Activated gamma-delta T cell (primary cell): ENCODE results near the gene PXN.
A peak's percentile ranks its signal among the peaks of the same experiment; 100 is the strongest.
"Not testable (repeated sequence)": the region's sequence is repeated elsewhere in the genome, so short reads cannot be mapped to it uniquely, and the experiment has no call there.

Experiments used
- DNase-seq: peaks from one replicate; lab custom pipeline; 2025; lab: John Stamatoyannopoulos, UW

The PXN gene

DNA sequence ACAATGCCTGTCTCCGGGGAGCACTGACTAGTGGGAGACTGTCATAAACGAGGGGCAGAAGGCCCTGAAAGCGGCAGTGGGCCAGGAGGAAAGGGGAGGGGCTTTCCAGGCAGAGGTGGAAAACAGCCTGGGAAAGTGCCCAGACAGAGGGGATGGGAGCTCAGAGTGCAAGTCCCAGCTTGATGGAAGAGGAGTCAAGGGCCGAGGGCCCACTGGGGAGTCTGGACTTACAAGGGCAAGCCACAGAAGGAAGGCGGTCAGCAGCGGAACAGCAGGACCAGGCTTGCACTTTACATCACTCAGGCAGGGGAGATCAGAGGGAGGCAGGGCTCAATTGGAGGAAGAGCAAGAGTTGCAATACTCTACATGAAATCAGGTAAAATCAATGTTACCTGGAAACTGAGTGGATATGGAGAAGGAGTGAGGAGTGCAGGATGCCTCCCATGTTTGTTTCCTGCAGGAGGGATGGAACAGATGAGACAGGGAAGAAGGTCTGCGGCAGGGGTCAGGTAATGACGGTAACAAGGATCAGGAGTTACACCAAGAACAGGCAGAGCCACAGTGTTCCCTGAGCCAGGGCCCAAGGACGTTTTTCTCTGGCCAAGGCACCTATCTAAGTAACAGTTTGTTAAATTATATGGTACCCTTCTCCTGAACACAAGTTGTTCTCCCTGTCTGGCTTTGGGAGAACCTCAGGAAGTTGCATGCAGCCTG, 23.8 kb downstream of the PXN start:
- no peak for DNase-seq

DNA sequence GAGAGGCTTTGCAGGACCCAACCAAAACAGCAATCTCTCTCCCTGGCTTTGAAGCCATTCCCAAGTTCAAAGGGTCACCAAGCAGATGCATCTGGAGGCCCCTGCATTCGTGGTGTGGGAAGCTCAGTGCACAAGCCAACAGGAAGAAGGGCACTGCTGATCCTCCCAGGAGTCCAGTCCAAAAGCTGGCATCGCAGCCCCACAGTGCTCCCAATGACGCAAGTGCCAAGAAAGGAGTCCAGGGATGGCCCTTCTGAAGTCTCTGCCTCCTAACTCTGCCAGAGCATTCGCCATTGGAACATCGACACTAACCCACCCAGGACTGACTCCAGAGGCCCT, 25.1 kb downstream of the PXN start:
- no peak for DNase-seq

DNA sequence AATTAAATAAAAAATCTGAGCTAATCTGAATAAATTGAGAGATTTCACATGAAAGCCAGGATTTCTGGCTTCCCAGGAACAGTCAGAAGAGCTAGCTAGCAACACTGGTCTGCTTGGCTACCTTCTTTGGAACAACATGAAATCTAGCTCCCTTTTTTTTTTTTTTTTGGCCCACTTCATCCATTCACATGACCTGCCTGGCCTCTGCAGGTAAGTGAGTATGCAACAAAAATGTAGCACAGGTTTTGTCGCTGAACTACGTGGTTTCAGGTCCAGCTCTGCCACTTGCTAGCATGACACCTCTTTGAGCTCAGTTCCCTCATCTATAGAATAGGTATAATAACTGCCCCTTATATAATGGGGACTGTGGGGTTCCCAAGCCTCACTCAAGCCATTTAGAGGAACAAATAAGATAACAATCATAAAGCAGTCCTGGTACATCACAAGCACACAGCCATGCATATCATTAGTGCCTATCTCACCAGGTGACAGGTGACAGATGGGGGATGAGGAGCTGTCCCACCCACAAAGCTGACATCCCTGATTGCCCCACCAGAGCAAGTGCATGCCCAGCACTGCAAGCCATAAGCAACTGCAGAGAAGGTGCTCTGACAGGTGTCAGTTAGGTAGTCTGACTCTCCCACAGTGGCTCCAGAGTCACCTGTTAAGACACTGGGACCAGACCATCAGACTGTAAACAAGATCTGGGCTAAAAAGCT, 25.6 kb downstream of the PXN start:
- DNase-seq: no peak

DNA sequence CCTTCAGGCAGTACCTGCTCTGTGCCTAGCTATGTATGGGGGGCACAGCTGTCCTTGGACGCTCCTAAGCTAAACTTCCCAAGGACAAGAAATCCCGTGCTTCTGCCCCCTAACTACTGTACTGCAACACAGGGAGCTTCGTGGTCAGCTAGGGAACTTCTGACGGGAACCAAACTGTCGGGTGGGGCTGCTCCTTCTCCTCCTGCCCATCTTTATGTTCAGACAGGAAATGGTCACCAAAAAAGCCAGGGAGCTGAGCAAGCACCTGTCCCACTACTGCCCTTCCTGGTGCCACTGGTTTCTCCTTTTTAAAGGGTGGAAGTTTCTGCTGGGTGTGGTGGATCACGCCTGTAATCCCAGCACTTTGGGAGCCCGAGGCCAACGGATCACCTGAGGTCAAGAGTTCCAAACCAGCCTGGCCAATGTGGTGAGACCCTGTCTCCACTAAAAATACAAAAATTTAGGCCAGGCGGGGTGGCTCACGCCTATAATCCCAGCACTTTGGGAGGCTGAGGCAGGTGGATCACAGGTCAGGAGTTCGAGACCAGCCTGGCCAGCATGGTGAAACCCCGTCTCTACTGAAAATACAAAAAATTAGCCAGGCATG, 26.6 kb downstream of the PXN start:
- no peak for DNase-seq

DNA sequence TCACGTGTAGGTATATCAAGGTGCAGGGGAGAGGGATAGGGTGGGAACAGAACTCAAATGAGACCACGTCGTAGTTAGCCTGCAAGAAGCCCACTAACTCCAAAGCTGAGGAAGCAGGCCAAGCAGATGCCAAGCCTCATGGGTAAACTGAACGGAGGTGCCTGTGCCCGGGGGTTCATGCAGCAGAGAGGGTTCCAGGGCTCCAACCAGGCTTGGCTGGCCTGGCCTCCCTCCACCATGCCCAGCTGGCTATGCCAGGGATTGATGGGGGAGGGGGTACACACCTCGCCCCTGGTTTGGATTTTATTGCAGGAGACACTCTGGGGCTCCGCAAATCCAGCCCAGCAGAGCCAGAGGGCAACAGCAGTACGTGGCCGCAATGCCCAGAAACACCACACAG, 27.3 kb downstream of the PXN start:
- DNase-seq: no peak

DNA sequence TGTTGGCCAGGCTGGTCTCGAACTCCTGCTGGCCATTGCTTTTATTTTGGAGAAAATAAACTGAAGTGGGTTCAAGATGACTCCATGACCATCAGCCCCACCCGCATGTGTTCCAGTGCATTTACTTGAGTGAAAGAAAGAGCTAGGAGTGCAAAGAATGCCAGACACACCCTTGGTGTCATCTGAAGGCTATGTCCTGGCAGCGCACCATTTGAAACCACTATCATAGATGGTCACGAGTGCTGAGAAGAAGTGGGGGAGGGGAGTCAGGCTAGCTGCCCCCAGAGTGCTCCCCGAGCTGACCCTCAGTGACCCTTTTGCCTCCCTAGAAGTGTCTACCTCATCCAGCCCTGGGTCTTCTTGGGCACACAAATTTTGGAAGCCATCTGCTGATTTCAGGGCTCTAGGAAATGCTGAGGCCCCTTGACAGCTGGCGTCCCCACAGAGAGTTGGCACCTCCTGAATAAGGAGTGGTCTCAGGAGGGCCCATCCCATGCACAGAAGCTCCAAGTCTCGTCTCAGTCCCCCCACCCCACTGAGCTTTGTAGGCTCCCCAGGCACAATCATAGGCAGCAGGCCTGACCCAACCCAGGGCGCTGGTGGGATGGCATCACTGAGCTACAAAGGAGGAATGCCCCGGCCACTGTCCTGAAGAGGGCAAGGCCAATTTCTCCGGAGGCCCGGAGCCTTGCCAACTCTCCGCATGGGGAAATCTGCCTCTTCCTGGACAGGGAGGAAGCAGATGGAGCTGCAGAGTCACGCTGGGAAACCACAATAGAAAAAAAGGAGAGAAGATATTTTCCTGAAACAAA, 28.0 kb downstream of the PXN start:
- no peak for DNase-seq

DNA sequence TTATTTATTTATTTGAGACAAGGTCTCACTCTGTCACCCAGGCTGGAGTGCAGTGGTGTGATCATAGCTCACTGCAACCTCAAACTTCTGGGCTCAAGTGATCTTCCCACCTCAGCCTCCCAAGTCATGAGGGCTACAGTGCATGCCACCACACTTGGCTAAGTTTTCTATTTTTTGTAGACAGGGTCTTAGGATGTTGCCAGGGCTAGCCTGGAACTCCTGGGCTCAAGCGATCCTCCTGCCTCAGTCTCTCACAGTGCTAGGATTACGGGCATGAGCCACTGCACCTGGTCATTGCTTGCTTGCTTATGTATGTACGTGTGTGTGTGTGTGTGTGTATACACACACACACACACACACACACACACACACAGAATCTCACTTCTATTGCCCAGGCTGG, 28.7 kb downstream of the PXN start:
- not testable (repeated sequence) for DNase-seq

DNA sequence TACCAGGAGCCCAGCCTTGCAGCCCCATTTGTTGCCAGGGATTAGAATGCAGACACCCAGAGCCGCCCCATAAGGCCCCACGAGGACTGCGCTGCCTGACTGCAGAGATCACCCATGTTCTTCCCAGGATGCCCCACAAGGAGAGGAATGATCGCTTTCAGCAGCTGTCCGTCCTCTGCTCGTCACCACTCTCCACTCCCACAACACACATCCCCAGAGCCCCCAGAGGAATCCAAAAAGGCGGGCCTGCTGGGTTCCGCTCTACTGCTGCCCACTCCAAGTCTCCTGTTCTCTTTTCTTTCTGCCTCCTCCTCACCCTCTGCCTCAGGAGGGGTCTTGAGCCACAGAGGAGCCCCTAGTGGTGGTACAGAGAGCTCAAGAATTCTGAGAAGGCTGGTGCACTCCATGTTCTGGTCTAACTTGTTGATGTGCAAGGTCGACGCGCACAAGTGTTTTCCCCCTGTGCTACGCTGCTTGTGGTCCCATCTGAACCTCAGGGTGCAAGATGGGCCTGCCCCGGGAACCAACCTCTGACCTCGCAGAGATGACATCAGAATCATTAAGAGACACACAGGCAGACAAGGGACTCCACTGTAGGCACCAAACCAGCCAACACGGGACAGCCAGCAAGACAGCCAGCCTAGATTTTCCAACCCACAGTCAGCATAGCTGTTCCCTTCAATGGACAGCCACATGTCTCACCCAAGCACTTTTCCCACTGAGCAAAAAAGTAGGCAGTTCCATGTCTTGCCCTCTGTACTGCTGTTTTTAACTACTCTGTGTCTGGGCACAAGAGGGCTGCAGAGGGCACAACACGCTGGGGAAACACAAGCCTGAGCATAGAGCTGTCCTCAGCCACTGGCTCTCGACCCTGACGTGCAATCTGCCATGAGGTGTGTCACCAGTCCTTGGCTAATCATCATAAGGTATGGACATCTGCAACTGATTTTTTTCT, 29.9 kb downstream of the PXN start:
- no peak for DNase-seq

DNA sequence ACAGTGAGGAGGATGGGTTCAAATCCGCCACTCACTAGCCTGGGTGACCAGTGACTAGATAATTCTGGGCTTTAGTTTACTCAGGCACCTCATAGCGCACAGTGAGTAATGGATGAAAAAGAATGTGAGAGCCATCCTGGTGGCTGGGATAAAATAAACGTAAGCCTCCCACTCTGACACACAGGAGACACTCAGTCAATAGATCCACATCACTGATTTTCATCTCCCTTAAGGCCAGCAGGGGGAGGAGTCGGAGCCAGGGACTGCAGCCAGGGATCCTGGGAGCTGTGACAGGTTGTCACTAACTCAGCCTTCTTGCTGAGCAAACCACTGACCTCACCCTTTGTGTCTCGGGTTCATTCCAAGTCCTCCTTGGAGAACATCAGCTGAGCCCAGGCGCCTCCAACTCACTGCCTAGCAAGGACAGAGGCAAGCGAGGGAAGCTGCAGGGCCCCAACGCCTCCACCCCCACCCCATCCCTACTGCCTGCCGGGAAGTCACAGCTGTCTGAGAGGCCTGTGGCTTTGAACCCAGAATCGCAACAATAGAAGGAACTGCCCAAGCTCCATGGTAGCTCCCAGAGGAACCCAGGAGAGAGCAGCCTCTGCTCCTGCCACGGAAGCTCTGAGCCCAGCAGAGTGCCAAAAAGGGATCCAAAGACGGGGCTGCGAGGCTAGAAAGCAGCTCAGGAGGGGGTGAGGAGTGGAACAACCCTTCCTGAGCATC, 30.7 kb downstream of the PXN start:
- no peak for DNase-seq

DNA sequence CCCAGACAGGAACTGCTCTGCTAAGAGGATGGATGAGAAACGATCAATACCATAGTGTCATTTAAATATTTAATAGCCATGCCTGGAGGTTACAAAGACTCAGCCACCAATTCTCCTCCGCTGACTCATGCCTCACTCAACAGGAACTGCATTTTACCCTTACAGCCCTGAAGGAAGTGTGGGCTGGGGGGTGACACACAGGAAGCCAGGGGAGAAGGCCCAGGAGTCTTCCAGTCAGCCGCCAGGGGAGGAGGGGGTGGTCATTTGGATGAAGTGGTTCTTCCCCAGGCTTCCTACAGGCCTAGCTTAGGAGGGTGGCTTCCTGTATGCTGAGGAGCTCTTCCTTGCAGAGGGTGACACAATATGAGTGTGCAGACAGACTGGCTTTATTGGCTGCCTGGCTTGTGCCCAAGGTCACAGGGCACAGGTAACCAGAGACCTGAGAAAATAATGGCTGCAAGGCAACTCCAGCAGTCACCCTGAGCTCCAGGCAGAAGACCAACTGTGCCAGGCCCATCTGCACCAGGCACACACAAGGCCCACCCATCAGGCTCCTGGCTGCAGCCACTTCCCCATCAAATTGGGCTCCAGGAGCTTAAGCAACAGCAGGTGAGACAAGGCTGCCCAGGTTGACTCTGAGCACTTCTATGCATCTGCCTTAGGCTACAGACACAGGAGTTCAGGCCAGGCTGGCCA, 34.1 kb downstream of the PXN start:
- no peak for DNase-seq

DNA sequence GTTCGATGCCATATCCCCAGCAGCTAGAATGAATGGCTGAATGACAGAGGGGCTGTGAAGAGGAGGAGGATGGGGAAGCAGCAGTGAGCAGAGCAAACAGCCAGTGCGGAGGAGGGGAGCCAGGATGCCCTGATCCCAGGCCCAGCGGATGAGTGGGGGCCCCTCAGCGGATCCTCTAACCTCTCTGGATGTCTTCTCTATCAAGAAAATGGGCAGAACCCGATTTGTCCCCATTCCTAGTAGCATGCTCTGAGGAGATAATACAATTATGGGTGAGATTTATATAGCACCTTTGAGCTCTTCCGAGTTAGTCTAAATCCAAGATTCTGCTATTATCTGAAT, 34.6 kb downstream of the PXN start:
- DNase-seq: no peak

DNA sequence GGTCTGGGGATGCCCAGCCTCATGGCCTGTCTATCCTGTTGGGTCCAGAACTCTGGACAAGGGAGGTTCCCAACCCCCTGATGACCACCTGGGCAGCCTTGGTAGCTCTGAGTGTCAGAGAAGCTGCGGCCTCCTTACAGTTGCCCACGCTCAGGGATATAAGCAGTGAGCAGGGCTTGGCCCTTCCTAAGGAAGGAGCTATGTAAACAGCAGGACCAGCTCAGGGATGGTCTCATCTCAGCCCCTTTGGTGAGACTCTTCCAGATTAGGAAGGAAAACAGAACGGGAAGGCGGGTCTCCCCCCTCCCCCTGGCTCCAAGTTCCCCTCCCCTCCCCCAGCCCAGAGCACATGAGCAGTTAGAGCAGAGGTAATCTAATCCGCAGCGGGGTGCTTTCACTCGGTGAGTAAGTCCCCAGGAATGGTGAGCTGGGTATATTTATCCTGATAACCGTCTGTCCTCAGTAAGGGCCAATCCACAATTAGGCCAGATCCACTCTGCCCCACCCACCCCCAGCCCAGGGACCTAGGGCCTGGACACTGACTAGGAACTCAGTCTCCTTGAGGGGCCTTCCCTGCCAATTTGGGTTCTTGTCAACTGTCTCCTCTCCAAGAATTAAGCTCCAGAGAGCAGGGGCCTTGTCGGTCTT, 35.1 kb downstream of the PXN start:
- no peak for DNase-seq

DNA sequence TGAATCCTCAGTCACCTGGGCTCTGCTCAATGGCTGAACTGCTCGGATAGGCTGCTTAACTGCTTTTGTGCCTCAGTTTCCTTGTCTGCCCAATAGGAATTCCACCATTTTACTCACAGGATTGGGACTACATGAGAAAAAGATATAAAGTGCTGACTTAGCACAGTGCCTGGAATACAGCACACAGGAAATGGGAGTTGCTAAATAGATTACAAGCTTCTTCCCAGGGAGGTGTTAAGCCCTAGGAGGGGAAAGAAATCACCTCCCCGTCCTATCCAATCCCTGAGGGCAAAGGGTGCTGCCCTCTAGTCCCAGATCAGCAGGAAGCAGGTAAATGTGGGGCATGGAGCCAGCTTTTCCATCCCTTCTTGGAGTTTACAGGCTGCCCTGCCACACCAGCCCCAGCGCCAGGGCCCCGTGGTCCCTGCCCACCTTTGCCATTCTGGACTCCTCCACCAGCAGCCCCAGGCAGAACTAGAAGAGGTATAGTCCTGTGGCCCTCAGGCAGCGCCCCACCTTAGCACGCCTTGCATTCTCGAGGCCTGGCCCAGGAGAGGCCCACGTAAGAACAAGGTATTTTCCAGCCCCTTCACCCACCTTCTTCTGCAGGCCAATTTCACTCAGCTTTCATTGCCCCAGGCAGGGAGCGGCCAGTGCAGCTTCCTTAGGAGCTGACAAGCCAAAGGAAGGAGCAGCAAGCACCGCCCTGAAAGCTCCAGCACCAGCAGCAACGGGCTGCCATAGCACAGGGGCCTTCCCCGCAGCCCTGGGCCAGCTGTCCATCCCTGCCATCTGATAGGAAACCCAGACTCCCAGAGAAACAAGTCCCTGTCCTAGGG, 35.8 kb downstream of the PXN start:
- DNase-seq: no peak

DNA sequence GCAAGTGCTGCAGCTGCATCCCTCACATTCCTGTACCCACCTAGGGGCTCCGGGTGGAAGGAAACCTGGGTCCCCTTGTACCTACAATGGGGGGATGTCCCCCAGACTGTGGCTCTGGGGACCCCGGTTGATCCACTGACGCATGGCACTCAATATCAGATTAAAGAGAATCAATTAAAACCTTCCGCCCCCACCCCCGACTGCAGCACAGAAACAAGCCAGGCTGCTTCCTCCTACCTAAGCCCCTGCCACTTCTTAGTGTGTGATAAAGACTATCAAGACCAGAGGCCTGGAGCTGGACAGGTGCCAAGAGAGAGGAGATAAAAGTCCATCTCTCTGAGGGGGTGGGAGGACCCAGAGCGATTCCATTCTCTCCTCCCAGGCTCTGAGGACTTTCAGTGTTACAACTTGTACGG, 36.5 kb downstream of the PXN start:
- DNase-seq: no peak

DNA sequence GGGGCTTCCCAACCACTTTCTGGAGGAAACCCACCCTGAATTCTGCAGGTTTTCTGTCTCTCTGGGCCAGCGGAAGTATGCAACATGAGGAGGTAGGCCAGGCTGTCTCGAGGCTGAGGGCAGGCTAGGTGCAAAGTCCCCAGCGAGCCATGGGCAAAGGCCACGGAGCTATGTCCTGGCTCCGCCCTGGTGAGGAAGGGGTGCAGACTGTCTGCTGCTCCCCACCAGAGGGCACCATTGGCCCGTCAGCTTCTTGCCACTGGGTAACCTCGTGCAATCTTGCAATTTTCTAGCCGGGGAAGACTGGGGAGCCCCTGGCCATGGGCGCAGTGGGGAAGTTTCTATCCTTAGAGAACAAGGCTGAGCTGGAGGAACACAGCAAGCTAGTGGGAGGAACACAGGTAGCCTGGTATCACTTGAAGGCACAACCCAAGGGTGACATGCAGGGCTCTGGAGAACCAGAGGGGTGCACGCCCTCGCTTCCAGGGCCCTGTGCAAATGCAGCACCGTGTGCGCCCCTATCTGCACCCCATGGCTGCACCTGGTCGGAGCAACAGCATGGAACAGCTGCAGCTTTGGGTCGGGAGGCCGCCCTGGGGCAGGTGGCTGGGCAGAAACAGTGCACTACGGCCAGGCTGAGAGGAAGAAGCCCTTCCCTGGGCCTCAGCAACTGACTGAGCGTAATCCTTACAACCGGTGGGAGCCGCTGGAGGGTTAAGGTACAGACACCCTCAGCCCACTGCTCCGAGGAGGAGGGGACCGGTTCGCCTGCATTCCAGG, 37.0 kb downstream of the PXN start:
- DNase-seq: peak; percentile 23

DNA sequence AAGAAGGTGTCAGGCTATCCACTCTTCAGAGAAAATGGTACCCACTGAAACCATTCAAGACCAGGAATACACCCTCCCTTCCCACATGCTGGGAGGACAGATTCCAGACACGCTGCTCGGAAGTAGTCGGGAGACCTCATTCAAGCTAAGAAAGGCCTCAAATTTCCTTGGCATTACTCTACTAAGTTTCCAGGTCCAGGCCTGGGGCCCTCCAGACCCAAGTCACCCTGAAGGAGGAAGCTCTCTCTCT, 37.6 kb downstream of the PXN start:
- DNase-seq: no peak

DNA sequence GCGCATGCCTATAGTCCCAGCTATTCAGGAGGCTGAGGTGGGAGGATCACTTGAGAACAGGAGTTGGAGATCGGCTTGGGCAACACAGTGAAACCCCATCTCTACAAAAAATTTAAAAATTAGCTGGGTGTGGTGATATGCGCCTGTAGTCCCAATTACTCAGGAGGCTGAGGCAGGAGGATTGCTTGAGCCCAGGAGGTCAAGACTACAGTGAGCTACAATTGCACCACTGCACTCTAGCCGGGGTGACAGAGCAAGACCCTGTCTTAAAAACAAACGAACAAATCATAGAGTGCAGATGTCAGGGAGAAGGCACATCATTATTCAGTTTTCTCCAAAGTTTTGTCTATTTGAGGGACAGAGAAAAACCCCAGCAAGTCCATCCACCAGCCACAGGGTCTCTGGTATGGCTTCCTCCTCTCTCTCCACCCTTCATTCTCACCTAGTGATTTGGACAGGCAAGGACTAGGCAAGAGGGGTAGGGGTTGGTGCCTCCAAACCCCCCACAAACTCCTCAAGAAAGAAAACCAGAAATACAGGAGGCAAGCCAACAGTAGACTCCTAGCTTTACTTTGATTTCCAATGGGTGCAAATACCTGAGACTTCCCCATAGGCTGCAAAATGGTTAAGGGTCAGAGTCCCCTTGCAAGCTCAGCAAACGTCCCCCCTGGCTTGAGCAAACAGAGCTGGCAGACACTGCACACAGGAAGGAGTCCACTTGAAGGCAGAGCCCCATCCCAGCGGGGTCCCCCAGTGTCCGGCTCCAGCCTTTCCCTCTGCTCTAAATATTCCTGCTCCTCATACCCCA, 38.1 kb downstream of the PXN start:
- no peak for DNase-seq
